NB4 (cell line): Measurements from ENCODE around the gene NOTUM.

Experiments
- MYC ChIP-seq: IDR thresholded peaks from 2 replicates; pipeline ENCODE4 v1.6.1; 2011; ENCODE audit warnings: low read depth, low read length
- POLR2A ChIP-seq: IDR thresholded peaks from 2 replicates; pipeline ENCODE4 v1.6.1; 2011; ENCODE audit warnings: mild to moderate bottlenecking; ENCODE audit not compliant: insufficient read length; ENCODE audit errors: extremely low read depth
- TF ChIP-seq, protein P1 (sequence below): IDR thresholded peaks from one replicate; pipeline ENCODE4 v1.5.1; 2012; ENCODE audit warnings: low read depth, low read length
- TF ChIP-seq, protein P2 (sequence below): IDR thresholded peaks from 2 replicates; pipeline ENCODE4 v1.6.1; 2011; ENCODE audit warnings: low read depth, low read length

GRCh38 chr17:81939218-81939617 is 21.8 kb downstream of the NOTUM start:
- TF ChIP-seq POLR2A (no peak), MYC (no peak)
- TF ChIP-seq, protein P1, sequence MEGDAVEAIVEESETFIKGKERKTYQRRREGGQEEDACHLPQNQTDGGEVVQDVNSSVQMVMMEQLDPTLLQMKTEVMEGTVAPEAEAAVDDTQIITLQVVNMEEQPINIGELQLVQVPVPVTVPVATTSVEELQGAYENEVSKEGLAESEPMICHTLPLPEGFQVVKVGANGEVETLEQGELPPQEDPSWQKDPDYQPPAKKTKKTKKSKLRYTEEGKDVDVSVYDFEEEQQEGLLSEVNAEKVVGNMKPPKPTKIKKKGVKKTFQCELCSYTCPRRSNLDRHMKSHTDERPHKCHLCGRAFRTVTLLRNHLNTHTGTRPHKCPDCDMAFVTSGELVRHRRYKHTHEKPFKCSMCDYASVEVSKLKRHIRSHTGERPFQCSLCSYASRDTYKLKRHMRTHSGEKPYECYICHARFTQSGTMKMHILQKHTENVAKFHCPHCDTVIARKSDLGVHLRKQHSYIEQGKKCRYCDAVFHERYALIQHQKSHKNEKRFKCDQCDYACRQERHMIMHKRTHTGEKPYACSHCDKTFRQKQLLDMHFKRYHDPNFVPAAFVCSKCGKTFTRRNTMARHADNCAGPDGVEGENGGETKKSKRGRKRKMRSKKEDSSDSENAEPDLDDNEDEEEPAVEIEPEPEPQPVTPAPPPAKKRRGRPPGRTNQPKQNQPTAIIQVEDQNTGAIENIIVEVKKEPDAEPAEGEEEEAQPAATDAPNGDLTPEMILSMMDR, result no peak
- TF ChIP-seq, protein P2, sequence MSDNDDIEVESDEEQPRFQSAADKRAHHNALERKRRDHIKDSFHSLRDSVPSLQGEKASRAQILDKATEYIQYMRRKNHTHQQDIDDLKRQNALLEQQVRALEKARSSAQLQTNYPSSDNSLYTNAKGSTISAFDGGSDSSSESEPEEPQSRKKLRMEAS, result no peak
